Fibroblast of skin of left quadriceps (primary cell): ENCODE results near the gene CDRT4.

ENCODE experiments used
- DNase-seq, 2 experiments: peaks; one replicate each; pipeline ENCODE4 v3.0.0-alpha.2; 2013; ENCODE audit warnings: low read depth in 2 of 2

Gene CDRT4

DNA sequence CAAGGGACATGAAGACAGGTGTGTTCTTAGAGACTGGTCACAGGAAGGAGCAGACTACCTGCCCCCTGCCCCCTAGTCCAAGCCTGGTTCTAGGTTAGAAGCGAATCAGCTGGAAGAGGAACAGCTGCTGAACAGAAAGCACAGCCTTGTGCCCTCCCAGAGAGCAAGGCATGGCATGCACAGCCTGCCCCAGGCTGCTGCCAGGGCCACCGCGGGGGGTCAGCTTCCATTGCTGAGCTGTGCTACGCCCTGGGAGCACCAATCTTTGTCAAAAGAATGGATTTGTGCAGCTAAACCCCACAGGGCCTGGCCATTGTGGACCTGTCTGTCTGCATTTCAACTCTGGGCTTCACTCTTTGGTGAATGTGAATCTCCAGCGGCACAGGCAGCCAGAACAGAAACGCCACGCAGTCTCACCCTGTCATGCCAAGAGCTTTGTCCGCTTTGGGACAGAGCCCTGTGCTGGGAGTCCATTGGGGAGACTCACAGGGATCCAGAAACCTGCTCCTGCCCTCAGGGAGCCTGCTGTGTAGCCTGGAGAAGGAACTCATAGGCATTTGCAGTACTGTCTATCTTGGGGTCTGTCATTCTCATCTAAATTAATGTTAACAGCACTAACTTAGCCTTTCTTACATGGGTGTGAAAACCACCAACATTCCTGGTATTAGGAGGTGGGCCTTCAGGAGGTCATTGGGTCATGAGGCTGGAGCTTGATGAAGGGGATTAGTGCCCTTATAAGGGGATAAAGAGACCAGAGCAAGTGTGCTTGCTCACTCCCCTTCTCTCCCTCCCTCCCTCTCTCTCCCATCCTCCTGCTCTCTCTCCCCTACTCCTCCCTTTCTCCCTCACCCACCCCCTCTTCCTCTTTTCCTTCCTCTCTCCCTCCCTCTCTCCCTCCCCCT is 25.6 kb upstream of the CDRT4 start:
- no peak for DNase-seq

DNA sequence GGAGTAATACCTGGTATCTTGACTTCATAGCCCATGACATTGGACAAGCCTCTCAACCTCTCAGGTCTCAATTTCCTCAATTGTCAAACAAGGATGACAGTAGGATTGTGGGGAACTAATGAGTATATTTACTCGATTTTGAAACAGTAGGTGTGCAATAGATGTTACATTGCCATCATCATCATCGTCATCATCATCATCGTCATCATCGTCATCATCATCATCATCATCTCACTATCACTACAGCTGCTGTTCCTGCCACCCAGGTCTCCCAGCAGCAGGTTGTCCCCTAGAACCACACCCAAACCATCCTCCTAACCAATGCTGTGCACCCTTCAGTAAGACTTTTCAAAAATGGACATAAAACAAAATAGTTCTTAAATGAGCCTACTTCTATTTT is 24.8 kb upstream of the CDRT4 start:
- DNase-seq: no peak

DNA sequence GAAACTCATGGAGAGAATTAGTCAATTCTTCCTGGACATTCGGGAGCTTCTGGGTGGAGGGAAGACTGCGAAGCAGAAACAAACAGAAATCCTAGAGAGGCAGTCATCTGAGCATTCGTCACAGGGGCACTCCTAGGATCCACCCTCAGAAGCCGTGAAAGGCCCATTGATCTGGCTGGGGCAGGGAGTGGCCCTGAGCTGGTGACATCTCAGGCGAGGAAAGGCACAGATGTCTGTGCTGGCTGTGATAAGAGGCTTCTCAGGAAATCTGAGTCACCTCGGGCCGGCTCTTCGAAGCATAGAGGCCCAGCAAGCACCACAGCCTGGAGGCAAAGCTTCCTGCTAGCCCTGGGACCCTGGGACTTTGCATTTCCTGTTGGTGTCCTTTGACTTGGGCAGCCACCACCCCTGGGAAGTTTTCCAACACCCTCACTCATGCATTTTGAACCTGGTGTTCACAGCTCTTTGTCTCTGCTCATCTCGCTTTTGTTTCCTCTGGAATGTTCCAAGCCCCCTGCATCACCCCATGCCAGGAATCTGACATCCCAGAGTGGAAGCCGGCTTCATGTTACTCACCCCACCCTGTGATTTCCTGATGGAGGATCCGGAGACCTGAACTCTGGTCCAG is 23.3 kb upstream of the CDRT4 start:
- no peak for DNase-seq

DNA sequence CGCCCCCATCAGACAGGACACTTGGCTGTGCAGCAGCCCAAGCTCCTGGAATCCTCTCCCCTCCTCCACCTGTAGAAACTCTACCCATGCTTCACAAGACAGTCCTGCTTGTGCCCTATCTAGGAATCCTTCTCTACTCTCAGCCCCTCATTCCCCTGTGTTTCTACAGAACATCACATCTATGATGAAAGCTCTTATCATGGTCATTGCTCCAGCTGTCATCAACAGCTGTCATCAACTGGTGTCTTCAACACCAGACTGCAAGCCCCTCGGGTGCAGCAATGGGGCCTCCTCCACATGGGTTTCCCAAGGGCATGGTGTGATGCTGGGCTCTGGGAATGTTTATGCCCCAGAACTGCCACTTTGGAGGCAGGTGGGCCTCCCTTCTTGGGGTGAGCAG is 21.1 kb upstream of the CDRT4 start:
- DNase-seq: no peak

DNA sequence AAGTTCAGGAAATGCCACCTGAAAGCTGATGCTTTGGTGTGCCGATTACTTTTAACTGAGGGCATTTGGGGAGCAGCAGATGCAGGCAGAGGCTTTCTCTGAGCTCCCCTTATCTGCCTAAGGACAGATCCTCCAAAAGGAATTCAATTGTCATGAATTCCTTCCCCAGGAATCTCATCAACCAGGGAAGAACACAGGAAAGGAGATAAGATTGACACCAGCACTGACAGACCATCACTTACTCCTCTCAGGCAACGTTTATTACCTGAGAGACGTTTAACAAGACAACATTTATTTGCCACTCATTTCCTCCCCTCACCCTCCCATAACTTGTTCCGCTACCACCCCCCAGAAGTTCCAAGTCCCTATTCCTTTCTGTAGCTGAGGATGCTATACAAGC is 17.6 kb upstream of the CDRT4 start:
- no peak for DNase-seq

DNA sequence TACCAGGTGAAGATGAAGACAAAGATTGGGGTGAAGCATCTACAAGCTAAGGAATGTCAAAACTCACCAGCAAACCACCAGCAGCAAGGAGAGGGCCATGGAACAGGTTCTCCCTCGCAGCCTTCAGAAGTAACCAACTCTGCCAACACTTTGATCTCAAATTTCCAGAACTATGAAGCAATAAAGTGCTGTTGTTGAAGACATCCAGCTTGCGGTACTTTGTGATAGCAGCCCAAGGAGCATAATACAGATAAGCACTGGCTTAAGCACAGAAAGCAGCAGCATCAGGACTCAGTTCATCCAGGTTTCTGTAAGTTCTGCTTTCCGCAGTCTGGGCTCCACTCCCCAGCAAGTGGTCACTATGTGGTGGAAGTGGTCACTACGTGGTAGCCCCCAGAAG is 16.0 kb upstream of the CDRT4 start:
- DNase-seq: no peak

DNA sequence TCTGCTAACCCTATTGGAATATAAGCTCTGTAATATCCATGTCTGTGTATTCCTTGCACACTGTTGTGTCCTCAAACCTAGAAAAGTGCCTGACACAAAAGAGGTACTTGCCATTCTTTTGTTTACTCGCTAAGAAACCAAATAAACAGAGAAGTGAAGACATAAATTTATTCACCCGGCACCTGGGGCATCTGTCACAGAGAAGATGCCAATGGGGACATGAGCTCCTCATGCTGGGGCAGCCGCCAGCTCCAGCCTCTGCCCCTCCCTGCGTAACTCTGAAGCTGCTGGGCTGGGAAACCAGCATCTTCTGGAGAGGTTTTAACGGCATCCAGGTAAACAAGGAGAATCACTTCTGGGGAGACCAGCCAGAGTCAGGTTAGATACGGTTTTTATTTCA is 15.1 kb upstream of the CDRT4 start:
- DNase-seq: no peak

DNA sequence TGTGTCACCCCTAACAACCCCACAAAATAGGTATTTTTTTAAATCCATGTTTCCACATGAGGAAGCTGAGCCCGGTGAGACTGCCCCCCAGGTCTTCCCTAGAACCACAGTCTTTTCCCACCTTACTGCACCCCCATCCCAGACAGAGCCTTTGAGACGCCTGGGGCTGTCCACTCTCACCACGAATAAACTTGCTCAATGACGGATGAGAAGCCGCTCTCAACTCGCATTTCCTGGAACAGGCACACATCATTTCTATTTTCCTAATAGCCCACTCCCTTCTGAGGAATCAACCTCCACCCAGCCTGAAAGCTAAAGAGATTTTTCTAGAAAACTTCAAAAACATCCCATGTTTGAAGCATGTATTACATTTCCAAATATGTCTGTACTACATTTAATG is 14.1 kb upstream of the CDRT4 start:
- no peak for DNase-seq

DNA sequence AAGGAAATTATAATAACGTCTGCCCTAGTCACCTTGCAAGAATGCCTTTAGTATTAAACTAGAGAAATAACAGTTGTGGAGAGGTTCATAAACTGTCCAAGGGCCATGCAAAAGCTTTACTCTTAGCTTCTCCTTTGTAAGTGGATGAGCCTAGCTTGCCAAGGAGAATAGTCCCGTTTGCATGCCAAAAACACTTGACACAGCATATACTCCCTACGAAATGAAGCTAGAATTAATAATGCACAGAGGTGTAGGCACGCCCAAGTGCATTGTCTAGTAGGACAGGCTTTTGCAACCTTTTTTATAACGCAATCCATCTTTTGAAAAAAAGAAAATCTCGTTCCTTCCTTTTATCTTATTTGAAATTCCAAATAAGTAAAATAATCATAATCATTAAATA is 12.8 kb upstream of the CDRT4 start:
- DNase-seq: no peak

DNA sequence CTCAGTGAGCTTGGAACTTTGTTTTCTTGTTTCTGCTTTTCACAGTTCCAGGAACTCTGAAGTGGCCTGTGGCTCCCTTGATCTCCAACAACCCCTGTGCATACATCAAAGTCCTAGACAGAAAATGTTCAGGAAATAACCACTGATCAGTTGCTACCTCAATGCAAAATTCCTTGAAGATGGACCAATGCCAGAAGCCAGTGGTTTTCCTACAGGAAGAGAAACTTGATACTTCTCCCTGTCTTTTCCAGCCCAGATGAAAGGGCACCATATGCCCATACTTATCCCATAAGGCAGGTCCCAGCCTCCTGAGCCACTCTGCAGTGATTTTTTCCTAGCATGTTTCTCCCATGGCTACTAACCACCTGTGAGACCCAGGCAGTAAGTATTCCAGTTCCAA is 12.3 kb upstream of the CDRT4 start:
- DNase-seq: no peak

DNA sequence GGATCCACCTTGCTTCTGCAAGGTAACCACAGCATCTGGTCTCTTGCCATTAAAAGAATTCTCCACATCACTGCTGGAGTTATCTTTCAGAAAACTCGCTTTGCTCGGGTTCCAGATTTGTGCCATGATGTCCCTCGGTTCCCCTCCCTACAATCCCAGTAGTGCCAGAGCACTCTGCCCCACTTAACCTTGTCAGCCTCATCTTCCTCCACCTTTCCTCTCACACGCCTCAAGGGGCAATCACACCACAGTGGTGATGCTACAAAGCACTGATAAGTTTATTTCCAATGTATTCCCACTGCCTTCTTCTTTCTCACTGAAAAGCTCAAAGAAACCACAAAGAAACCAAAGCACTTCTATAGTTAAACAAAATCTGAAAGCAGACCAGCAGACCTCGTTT is 11.4 kb upstream of the CDRT4 start:
- DNase-seq: no peak

DNA sequence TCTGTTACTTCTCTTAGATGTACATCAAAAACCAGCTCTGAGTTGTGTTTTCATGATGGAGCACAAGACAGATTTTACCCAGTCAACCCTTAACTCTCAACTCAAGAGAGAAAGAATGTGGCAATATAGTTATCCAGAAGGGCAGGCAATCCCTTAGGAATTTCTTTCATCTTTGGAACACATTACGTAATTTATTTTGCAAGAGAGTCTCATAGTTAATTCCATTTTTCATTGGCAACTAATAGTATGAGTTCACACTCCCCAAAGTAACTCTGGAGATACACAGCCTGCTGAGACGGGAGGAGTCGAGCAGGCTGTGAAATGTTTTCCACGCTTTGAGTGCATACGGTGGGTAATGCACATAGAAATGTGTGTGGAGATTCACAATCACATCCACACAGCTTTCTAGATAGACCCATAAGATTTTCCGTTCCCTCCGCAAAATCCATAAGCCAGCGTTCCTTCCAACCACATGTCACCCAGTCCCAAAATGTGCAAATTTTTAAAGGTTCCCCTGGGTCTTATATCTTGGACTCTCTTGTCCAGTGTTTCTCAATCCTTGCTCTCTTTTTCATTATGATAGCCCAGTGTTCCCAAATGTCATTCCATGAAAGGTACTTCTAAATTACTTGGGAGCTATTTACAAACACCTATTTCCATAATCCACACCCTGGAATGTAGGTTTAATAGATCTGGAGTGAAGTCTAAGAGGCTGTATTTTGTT is 8.4 kb upstream of the CDRT4 start:
- peak; percentile 52 to 60 for DNase-seq

DNA sequence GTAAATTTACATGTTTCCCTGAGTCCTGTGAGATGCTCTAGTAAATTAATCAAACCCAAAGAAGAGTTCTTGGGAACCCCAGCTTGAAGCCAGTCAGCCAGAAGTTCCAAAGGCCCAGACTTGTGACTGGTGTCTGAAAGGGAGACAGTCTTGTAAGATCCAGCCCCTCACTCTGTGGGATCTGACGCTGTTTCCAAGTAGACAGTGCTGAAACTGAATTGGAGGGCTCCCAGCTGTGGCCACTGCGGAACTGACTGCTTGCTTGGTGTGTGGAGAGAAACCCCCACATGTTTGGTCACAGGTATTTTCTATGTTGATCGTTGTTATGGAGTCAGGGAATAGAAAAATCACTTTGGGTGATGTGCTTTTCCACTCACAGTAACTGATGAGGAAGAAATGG is 5.5 kb upstream of the CDRT4 start:
- DNase-seq: no peak

DNA sequence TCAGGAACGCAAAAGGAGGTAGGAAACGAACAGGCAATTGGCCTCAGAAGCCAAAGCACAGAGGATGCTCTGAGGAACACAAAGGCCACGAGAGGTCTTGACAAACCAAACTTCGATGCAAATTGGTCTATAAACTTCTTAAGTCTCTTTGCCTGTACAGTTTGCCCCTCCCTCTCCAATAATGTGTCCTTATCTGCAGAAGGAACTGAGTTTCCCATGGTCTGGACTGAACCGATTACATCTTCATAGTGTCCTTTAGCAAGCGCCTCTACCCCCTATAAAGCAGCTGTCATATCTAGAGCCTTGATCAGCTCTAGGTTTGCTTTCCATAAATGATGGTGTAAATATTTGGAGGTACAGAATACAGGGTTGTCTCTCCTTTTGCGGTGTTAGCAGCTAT is 3.1 kb upstream of the CDRT4 start:
- DNase-seq: no peak

DNA sequence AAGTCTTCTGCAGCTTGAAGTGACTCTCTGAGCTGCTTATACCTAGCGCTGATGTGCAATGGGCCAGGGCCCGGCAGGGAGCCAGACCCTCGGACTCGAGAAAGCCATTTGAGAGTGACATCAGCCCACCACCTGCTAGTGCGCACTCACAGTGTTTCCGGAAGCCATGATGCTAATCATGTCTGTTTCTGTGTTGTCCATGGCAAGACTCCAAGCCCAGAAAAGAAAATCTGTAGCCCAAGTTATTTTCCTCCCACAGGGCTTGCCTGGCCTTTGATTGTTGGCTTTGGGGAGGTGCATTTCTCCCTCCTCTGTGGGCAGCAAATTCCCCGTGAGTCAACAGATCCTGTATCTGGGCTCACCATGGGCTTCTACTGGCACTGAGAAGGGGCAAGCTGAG is 1.8 kb upstream of the CDRT4 start:
- no peak for DNase-seq

DNA sequence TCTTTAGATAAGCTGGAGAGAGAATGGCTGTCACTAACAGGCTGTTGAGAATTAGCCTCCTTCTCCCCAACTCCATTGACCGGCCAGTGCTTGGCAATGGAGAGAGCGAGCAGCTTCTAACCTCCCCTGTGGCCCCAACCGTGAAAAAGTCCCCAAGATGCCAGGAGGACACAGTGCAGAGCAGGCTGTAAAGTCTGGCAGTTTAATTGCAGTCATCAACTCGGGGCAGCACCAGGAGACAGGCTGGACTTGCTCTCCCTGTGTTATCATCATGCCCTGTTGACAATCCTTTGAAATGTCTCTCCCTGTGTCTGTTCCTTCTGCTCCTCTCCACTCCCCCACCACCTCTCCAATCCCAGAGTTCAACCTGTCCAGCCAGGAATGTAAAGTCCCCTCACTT is 705 bp upstream of the CDRT4 start:
- DNase-seq: no peak

DNA sequence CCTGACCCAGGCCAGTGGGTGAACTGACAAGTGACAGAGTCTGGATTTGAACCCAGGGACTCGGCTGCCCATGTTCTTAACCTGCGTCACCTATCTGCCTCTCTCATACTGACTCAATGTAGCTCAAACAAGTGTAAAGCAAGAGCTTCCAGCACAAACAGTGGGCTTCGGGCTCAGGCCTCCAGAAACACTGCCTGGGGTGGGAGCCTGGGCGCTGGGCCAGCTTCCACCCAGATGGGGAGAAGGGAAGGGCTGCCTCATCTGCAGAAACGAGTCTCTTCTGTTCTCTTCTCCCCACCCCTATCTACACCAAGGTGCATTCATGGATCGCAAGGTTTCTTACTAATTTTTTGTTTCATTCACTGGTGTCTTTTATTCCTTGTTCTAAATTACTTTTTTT is 1.3 kb downstream of the CDRT4 start:
- no peak for DNase-seq

DNA sequence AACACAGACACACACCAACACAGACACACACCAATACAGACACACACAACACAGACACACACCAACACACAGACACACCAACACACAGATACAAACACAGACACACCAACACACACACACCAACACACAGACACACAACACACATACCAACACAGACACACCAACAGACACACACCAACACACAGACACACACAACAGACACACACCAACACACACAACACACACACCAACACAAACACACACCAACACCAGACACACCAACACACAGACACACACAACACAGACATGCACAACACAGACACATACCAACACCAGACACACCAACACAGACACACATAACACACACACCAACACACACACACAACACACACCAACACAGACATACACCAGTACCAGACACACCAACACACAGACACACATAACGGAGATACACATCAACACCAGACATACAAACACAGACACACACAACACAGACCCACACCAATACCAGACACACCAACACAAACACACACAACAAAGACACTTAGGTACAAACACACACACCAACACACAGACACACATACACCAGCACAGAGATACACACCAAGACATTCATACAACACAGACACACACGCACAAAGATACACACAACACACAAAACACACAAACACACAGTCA is 2.2 kb downstream of the CDRT4 start:
- no peak for DNase-seq

DNA sequence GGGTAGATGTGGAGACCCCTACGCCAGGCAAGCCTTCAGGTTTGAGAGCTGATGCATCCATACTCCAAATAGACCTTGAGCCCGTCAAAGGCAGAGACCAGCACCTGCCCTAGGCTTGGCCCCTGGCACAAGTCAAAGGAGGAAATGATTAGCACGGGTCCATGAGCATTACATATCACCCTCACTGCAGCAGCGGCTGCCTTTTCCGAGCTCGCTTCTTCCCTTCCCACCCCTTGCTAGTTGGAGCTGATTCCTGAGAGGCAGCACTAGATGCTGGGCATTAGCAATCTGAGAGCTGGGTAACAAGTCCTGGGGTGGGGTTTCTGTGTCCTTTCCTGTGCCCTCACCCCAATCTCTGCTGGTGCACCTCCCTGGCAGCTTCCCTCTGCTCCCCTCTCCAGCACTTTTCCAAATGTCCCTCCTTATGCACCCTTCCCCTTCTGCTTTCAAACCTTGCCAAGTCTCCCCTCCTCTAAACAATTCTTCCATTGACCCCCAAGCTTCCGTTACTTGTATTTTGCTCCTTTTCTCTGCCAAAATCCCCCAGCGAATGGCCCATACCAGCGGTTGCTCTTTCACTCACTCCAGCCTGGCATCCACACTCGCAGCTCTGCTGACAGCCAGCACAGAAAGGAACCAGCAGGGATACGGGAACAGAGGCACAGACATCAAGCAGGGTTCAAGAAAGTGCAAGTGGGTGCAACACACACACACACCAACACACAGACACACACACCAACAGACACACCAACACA is 3.0 kb downstream of the CDRT4 start:
- DNase-seq: no peak

DNA sequence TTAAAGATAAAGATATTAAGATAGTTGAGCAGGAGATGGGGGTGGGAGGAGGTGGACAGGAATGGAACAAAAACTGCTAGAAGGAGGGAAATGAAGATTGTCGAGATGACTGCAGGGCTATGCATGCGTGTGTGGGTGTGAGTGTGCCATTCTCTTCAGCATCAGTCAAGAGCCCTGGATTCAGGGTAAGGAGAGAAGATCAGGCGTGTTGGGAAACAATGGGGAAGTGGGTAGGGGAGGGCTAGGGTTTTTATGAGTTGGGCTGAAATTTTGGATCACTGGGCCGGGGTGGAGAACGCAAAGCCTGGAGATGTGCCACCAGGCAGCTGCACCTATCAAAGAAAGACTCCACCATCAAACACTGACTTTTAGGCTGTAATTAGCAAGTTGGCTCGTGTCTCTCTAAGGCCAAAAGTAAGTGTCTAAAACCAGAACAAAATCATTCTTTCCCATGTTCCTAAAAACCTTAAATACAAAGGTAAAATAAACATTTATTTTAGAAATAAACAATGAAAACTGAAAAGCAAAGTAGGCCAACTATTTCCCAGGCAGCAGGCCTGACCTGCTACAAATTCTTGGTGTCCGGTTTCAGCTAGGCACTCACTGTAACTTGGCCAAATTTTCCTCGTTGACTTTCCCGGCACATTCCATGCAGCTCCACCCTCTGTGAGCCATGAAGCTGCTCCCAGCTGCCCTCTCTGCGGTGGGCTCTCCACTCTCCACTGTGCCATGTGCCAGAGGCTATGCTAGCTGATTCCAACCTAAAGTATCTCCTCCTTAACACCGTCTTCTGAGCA is 4.2 kb downstream of the CDRT4 start:
- peak; percentile 55 to 58 for DNase-seq

DNA sequence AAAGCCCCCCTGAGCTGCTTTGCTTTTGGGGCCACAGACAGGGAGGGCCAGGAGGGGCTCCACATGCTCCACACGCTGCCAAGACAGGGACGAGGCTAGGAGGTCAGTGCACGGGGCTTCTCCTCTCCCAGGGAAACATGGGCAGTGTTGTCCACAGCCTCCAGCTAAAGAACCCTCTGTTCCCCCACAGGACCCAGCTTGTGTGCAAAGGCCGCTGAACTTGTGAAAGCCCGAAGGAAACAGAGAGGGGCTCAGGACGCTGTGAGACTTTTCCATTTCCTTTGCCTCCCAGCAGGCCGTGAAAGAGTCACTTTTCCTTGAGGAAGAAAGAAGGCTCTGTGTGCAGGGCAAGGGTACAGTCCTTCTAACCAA is 9.7 kb downstream of the CDRT4 start:
- DNase-seq: no peak
